Measurements from ENCODE around the gene NALCN.

DNA sequence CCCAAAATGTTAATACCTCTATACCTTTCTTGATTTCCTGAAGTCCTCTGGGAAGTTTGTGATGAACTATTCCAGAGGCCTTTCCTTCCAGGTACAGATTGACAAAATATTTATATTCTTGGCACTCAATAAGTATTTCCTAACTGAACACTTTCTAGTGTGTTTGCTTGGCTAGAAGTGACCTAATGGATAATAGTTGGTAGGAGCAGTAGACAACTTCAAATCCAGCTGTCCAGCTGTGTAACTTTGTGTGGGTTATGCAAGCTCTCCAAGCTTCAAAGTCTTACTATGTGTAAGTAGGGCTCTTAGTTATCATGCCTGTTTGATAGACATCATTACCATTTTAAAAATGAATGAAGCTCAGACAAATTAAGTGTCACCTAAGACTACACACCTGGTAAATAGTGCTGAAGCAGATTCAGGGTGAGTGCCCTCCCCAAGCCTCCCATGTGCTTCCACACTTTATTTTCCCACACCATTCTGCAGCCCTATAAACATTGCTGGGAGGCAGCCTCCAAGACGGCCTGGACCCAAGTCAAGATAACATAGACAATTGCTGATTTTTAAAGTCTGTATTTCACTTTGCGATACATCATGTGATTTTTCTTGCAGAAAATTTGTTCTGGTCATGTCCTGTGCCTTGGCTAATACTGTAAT is 196.6 kb downstream of the NALCN start:
- TF ChIP-seq YY1 (IDR thresholded peaks at IDR 0.05; ENCODE audit: insufficient read depth, insufficient read length) (no peak), ZNF274 (IDR thresholded peaks at IDR 0.05; ENCODE audit: low read depth, low read length) (no peak), SUZ12 (IDR thresholded peaks at IDR 0.05; ENCODE audit: extremely low read depth, insufficient read depth, insufficient read length) (no peak)
